ENCODE measurements around the gene AUTS2. TPM values are rescaled to one million over a fixed set of nuclear protein-coding genes. Genes with fewer than 3 reads are reported as not detected.

Gene AUTS2
- total RNA-seq, 1 experiment from 2014 or later = 256 TPM

DNA sequence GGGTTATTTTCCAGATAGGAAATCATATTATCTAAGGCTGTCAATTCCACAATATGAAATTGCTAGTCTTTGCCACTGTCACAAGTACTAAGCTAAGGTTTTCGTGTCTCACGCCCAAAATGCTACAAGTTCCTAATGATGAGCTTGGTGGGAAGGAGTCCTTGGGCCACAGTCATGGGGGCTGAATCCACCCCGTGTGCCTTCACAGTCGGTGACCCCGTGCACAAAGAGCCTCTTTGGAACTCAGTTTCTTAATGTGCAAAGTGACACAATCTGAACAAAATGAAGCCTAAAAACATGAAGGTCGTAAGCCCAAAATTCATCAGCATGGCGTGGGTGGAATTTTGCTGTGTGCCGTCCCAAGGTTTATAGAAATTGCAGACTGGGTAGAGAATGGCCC lies 1196.7 kb downstream of the AUTS2 start:
- Histone ChIP-seq H4K91ac (ENCODE audit: insufficient read length, low read depth, low read length) (no peak overlapping the region), H3K14ac (ENCODE audit: insufficient read depth, low read length) (no peak overlapping the region), H2AK5ac (ENCODE audit: insufficient read length, low read length) (no peak overlapping the region), H3K9me3 (ENCODE audit: control insufficient read depth, low read depth, low read length) (no peaks in the 10 kb centered on the region), H3K4ac (ENCODE audit: low read depth, low read length) (no peak overlapping the region), H2BK20ac (ENCODE audit: low read depth, low read length, poor library complexity, severe bottlenecking) (no peak overlapping the region), H3K4me2 (ENCODE audit: insufficient read depth, insufficient read length, low read length) (no peak overlapping the region), H3K79me1 (ENCODE audit: insufficient read depth, low read depth, low read length, poor library complexity, severe bottlenecking) (no peaks in the 10 kb centered on the region), H3K4me1 (ENCODE audit: insufficient read depth, low read length) (no peaks in the 10 kb centered on the region), H3K56ac (ENCODE audit: insufficient read length, low read depth, low read length) (no peak overlapping the region), H3K27ac (ENCODE audit: insufficient read length, low read depth, low read length) (no peak overlapping the region), H3K23ac (ENCODE audit: insufficient read length, low read depth, low read length) (no peak overlapping the region), H2BK5ac (ENCODE audit: insufficient read length, low read length) (no peak overlapping the region), H2BK12ac (ENCODE audit: insufficient read length, low read depth, low read length) (no peak overlapping the region), H3K9ac (ENCODE audit: extremely low read depth, insufficient read length, low read length) (no peak overlapping the region), H3K27me3 (ENCODE audit: insufficient read depth, low read length) (no peaks in the 10 kb centered on the region), H3T11ph (ENCODE audit: low read length) (no peak overlapping the region), H2BK15ac (ENCODE audit: low read depth, low read length) (no peak overlapping the region), H2AFZ (ENCODE audit: low read length) (no peak overlapping the region), H2BK120ac (ENCODE audit: low read depth, low read length, poor library complexity, severe bottlenecking) (no peak overlapping the region), H3K79me2 (ENCODE audit: insufficient read depth, low read length) (no peaks in the 10 kb centered on the region), H3K18ac (ENCODE audit: insufficient read length, low read depth, low read length) (no peak overlapping the region), H4K8ac (replicated peaks; ENCODE audit: insufficient read length, low read depth, low read length) (no peak overlapping the region), H3K23me2 (ENCODE audit: insufficient read length, low read depth, low read length, poor library complexity, severe bottlenecking) (no peaks in the 10 kb centered on the region), H4K5ac (ENCODE audit: insufficient read length, low read depth, low read length) (no peak overlapping the region), H4K20me1 (ENCODE audit: control insufficient read depth, insufficient read depth, insufficient read length) (no peaks in the 10 kb centered on the region)
- Mint-ChIP-seq H3K4me1 (peaks cover 10 to 19% of the 10 kb centered on the region in 2 experiments), H3K36me3 (ENCODE audit: insufficient read depth in 1 of 3, low read depth in 3 of 3) (peaks cover 24 to 73% (median 40%) of the 10 kb centered on the region in 3 experiments), H3K4me3 (no peak overlapping the region), H3K27ac (peak overlapping the region in 2 of 3 experiments; percentile 34 to 70; a peak in 2 of 7 replicates), H3K9me3 (peaks cover 2 to 3% of the 10 kb centered on the region in 2 experiments), H3K27me3 (ENCODE audit: low read depth) (no peaks in the 10 kb centered on the region; the same call in none of the 2 replicates)
- TF ChIP-seq, protein P1, sequence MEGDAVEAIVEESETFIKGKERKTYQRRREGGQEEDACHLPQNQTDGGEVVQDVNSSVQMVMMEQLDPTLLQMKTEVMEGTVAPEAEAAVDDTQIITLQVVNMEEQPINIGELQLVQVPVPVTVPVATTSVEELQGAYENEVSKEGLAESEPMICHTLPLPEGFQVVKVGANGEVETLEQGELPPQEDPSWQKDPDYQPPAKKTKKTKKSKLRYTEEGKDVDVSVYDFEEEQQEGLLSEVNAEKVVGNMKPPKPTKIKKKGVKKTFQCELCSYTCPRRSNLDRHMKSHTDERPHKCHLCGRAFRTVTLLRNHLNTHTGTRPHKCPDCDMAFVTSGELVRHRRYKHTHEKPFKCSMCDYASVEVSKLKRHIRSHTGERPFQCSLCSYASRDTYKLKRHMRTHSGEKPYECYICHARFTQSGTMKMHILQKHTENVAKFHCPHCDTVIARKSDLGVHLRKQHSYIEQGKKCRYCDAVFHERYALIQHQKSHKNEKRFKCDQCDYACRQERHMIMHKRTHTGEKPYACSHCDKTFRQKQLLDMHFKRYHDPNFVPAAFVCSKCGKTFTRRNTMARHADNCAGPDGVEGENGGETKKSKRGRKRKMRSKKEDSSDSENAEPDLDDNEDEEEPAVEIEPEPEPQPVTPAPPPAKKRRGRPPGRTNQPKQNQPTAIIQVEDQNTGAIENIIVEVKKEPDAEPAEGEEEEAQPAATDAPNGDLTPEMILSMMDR (conservative IDR thresholded peaks at IDR 0.05) = no peak
- no CpG with 5 or more reads among the region's 8 CpGs for WGBS (ENCODE audit: extremely low coverage, insufficient read length, low lambda C conversion rate)
- no peak for DNase-seq

All from H9 (cell line).